Neuron (in vitro differentiated cells): Measurements from ENCODE around the gene PXDC1.
"Not testable (repeated sequence)": the region's sequence is repeated elsewhere in the genome, so short reads cannot be mapped to it uniquely, and the experiment has no call there.

Experiments used
- H2AFZ ChIP-seq: one replicate; pipeline ENCODE4 v1.6.1; 2013; ENCODE audit warnings: low read depth, mild to moderate bottlenecking, inconsistent platforms, low read length, moderate library complexity
- H3K27me3 ChIP-seq: one replicate; pipeline ENCODE4 v1.6.1; 2013; ENCODE audit warnings: low read length; ENCODE audit not compliant: insufficient read depth
- H3K36me3 ChIP-seq: one replicate; pipeline ENCODE4 v1.6.1; 2013; ENCODE audit warnings: low read length; ENCODE audit not compliant: insufficient read depth
- H3K4me1 ChIP-seq: one replicate; pipeline ENCODE4 v1.6.1; 2013; ENCODE audit warnings: low read length; ENCODE audit not compliant: insufficient read depth
- H3K4me3 ChIP-seq: 2 replicates; pipeline ENCODE4 v1.5.1; 2013; ENCODE audit warnings: mild to moderate bottlenecking, low read length, moderate library complexity
- H3K9me3 ChIP-seq: one replicate; pipeline ENCODE4 v1.6.1; 2013; ENCODE audit warnings: low read length

Gene PXDC1

DNA sequence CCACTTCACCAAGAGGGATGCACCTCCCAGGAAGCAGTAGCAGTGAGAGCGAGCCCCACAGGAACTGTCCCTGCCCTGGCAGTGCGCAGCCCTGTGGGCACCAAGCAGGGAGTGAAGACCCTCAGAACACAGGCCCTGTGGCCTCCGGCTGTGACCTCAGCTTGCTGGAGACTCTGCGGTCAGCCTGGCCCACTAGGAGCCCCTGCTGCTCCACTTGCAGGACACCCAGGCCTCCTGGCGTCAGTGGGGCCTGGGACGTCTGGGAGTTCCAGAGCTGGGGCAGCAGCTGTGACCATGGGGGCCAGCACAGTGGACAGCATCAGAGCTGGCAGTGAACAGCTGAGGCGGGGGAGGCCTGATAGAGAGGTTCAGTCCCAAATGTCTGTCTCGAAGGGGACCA, 28.3 kb downstream of the PXDC1 start:
- peaks cover 55% of the 10 kb centered on the region for H3K36me3 ChIP-seq
- H3K9me3 ChIP-seq, result no peaks in the 10 kb centered on the region
- no peak overlapping the region for H2AFZ ChIP-seq
- H3K4me3 ChIP-seq, result no peak overlapping the region
- H3K4me1 ChIP-seq, result no peaks in the 10 kb centered on the region
- H3K27me3 ChIP-seq, result no peaks in the 10 kb centered on the region

- no peak overlapping the region for H2AFZ ChIP-seq
- H3K9me3 ChIP-seq, result no peaks in the 10 kb centered on the region
- peaks cover 51% of the 10 kb centered on the region for H3K36me3 ChIP-seq
- no peak overlapping the region for H3K4me3 ChIP-seq
- H3K27me3 ChIP-seq, result no peaks in the 10 kb centered on the region
- H3K4me1 ChIP-seq, result no peaks in the 10 kb centered on the region
Measured at GRCh38 chr6:3722785-3723184, 28.7 kb downstream of the PXDC1 start.

- Histone ChIP-seq H3K4me1 (no peaks in the 10 kb centered on the region), H3K27me3 (no peaks in the 10 kb centered on the region), H3K9me3 (no peaks in the 10 kb centered on the region), H3K4me3 (no peak overlapping the region), H2AFZ (no peak overlapping the region), H3K36me3 (peaks cover 44% of the 10 kb centered on the region)
Measured at GRCh38 chr6:3721810-3722621, 29.5 kb downstream of the PXDC1 start.

- not testable (repeated sequence) for H3K9me3 ChIP-seq, H2AFZ ChIP-seq, H3K4me3 ChIP-seq, H3K27me3 ChIP-seq, H3K4me1 ChIP-seq
- peaks cover 32% of the 10 kb centered on the region for H3K36me3 ChIP-seq
Measured at GRCh38 chr6:3720770-3721169, 30.7 kb downstream of the PXDC1 start.

- peaks cover 31% of the 10 kb centered on the region for H3K36me3 ChIP-seq
- no peaks in the 10 kb centered on the region for H3K27me3 ChIP-seq
- H3K4me3 ChIP-seq, result no peak overlapping the region
- H3K4me1 ChIP-seq, result no peaks in the 10 kb centered on the region
- H2AFZ ChIP-seq, result no peak overlapping the region
- no peaks in the 10 kb centered on the region for H3K9me3 ChIP-seq
Measured at GRCh38 chr6:3719462-3720308, 31.8 kb downstream of the PXDC1 start.

DNA sequence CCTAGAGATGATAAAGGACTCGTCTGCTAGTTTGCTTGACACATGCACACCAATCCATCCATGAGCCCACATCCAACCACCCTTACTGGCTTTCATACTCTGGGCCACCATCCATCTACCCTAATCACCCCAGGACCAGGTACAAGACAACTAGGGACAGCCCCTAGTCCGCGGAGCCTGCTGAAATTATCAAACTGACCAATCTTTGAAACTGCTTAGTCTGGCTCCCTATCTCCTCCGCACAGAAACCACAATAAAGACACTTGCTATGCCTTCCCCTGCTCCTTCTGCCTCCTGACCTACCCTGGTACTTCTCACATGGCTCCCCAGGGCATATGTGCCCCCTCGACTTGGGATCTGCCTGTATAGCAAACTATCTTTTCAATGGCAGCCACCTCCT, 33.1 kb downstream of the PXDC1 start:
- no peak overlapping the region for H3K4me3 ChIP-seq
- H3K4me1 ChIP-seq, result no peaks in the 10 kb centered on the region
- H3K36me3 ChIP-seq, result peaks cover 21% of the 10 kb centered on the region
- H3K9me3 ChIP-seq, result peaks cover 2% of the 10 kb centered on the region
- no peaks in the 10 kb centered on the region for H3K27me3 ChIP-seq
- H2AFZ ChIP-seq, result no peak overlapping the region

GRCh38 chr6:3715285-3715684, 36.2 kb downstream of the PXDC1 start:
- H3K36me3 ChIP-seq, result peaks cover 5% of the 10 kb centered on the region
- no peak overlapping the region for H2AFZ ChIP-seq
- H3K9me3 ChIP-seq, result peaks cover 2% of the 10 kb centered on the region
- no peaks in the 10 kb centered on the region for H3K27me3 ChIP-seq
- H3K4me1 ChIP-seq, result no peaks in the 10 kb centered on the region
- H3K4me3 ChIP-seq, result no peak overlapping the region

DNA sequence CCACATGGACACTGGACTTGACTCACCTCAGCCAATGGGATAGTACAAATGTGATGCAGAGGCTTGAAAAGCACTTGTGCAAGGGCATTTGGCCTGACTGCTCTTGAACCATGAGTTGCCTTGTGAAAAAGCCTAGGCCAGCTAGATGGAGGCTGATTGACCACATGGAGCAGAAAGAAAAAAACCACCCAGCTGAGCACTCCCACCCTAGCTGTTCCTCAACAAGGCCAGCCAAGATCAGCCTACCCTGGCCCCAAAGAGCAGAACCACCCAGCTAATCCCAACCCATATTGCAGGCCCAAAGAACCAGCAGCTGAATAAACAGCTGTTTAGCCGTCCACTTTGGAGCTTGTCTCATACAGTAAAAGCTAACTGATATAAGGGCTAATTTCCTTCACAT, 36.7 kb downstream of the PXDC1 start:
- Histone ChIP-seq H2AFZ (no peak overlapping the region), H3K9me3 (peaks cover 2% of the 10 kb centered on the region), H3K4me3 (no peak overlapping the region), H3K27me3 (no peaks in the 10 kb centered on the region), H3K4me1 (no peaks in the 10 kb centered on the region), H3K36me3 (peaks cover 5% of the 10 kb centered on the region)

- H3K4me1 ChIP-seq, result no peaks in the 10 kb centered on the region
- H3K4me3 ChIP-seq, result no peak overlapping the region
- H3K9me3 ChIP-seq, result peaks cover 2% of the 10 kb centered on the region
- no peaks in the 10 kb centered on the region for H3K27me3 ChIP-seq
- H3K36me3 ChIP-seq, result no peaks in the 10 kb centered on the region
- no peak overlapping the region for H2AFZ ChIP-seq
Measured at GRCh38 chr6:3714111-3714510, 37.4 kb downstream of the PXDC1 start.

DNA sequence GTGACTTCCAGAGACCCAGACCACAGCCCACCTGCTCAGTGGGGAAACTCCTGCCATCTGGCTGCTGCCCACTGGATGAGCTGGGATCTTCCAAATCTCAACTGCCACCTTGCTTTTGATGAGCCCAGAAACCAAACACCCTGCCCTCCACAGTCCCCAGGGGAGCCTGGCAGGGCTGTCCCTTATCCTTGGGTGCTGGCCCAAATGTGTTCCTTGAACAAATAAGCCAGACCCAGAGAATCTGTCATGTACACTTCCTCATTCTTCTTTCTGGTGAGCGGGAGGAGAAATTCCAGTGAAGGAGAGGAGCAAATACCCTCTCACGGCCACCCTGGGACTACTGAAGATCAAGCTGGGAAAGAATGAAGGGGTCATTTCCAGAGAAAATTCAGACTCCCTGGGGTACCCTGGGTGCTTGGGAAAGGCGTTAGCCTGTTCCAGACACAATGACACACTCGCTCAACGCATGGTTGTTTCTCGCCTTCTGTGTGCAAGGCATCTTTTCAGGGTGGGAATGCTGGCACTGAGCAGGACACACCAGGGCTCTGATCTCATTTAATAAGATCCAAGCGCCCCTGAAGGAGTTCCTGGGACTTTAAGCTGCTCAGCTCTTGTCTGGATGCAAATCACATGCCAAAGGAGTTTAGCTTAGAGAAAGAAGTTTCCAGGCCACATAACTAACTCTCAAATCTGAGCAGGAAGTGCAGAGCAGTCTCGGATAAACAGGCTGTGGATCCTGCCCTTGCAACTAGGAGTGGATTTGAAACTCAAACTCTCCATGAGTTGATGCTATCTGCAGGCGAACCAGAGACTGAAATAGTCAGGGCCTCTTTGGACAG, 38.5 kb downstream of the PXDC1 start:
- Histone ChIP-seq H3K36me3 (no peaks in the 10 kb centered on the region), H3K4me3 (no peak overlapping the region), H3K4me1 (no peaks in the 10 kb centered on the region), H2AFZ (no peak overlapping the region), H3K9me3 (peaks cover 2% of the 10 kb centered on the region), H3K27me3 (no peaks in the 10 kb centered on the region)

GRCh38 chr6:3711776-3712175, 39.7 kb downstream of the PXDC1 start:
- H3K27me3 ChIP-seq, result no peaks in the 10 kb centered on the region
- no peak overlapping the region for H3K4me3 ChIP-seq
- no peaks in the 10 kb centered on the region for H3K36me3 ChIP-seq
- H2AFZ ChIP-seq, result no peak overlapping the region
- no peaks in the 10 kb centered on the region for H3K4me1 ChIP-seq
- H3K9me3 ChIP-seq, result peaks cover 2% of the 10 kb centered on the region

DNA sequence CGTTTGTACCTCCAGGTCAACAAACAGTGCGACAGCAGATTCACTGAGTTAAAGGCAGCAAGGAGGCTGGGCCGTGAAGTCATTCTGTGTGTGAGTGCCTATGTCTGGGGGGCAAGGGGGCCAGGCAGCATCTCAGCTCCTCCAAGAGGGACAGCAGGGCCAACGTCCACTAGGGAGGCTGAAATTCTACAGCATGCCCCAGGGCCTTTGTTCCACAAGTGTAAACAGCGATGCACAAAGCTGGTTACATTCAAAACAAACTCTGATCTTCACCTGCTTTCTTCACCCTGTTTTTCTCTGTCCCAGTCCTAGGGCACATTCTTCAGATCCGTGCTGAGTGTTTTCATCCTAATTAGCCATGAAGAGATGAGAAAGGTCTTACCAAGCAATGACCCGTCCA, 41.1 kb downstream of the PXDC1 start:
- H3K9me3 ChIP-seq, result peaks cover 2% of the 10 kb centered on the region
- H2AFZ ChIP-seq, result no peak overlapping the region
- no peak overlapping the region for H3K4me3 ChIP-seq
- H3K4me1 ChIP-seq, result no peaks in the 10 kb centered on the region
- no peaks in the 10 kb centered on the region for H3K27me3 ChIP-seq
- H3K36me3 ChIP-seq, result no peaks in the 10 kb centered on the region

DNA sequence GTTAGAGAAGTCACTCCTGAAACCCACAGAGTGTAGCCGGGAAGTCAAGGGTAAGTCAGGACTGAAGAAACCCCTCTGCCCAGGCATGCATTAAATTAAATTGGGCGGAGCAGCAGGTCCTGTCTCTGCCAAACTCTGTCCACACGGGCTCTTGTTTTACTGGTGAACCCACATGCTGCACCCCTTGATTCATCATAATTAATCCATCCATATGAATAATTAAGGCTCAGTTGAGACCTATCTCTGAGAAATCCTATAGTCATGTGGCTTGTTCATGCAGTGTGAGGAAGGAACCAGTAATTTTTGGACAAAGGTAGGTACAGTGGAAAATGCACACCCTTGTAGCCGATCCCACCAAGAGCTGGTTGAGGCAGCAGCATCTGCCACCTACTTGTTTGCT, 43.0 kb downstream of the PXDC1 start:
- no peaks in the 10 kb centered on the region for H3K4me1 ChIP-seq
- H3K36me3 ChIP-seq, result no peaks in the 10 kb centered on the region
- no peaks in the 10 kb centered on the region for H3K9me3 ChIP-seq
- no peak overlapping the region for H2AFZ ChIP-seq
- H3K4me3 ChIP-seq, result no peak overlapping the region
- H3K27me3 ChIP-seq, result no peaks in the 10 kb centered on the region
